ENCODE measurements around the gene ZEB2. TPM values are rescaled to one million over a fixed set of nuclear protein-coding genes. Genes with fewer than 3 reads are reported as not detected.

ZEB2 gene
- polyA plus RNA-seq, 1 donor from 2014 or later, result 2.2 TPM

DNA sequence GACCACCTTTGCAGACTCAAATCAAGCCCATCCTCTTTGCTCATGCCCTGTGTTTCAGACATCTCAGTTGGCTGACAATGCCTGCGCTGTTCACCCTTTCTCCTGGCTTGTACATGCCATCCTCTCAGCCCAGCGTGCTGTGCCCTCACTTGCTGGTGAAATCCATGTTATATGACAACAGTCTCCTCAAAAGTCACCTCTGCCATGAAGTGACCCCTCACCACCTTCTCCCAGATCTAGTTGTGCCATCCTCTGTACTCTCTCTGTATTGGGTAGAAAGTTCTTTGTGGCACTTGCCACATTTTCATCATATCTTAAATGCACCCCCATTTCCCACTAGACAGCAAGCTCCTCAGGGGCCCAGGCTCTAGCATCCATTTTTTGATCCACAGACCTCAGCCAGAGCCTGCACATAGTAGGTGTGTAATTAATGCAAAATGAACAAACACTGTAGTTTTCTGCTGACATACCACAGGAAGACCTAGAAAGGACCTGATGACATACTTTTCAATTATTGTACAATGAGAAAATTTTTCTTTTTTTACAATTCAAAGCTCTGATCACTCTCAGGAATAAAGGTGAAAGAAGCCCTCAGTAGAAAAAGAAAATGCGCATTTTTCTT is 22.8 kb downstream of the ZEB2 start:
- Histone ChIP-seq H3K27me3 (ENCODE audit: insufficient read depth, low read depth, low read length) (no peaks in the 10 kb centered on the region), H4K20me1 (ENCODE audit: insufficient read depth) (no peaks in the 10 kb centered on the region), H3K9ac (ENCODE audit: low read length) (no peak overlapping the region), H3K9me2 (ENCODE audit: insufficient read depth, low read length) (no peaks in the 10 kb centered on the region), H3K4me2 (ENCODE audit: low read length) (no peak overlapping the region), H3K79me2 (replicated peaks; ENCODE audit: insufficient read depth, low read length) (peaks cover 29% of the 10 kb centered on the region), H3F3A (ENCODE audit: insufficient read depth, low read length, poor library complexity, severe bottlenecking) (no peaks in the 10 kb centered on the region), H3K27ac (ENCODE audit: low read length) (no peak overlapping the region), H3K4me3 (ENCODE audit: low read length) (no peak overlapping the region), H3K36me3 (ENCODE audit: insufficient read depth, low read length) (no peaks in the 10 kb centered on the region), H2AFZ (ENCODE audit: low read depth, low read length) (no peak overlapping the region), H3K9me3 (ENCODE audit: low read length) (no peaks in the 10 kb centered on the region)
- no peak for TF ChIP-seq RAD21 (conservative IDR thresholded peaks at IDR 0.05)

DNA sequence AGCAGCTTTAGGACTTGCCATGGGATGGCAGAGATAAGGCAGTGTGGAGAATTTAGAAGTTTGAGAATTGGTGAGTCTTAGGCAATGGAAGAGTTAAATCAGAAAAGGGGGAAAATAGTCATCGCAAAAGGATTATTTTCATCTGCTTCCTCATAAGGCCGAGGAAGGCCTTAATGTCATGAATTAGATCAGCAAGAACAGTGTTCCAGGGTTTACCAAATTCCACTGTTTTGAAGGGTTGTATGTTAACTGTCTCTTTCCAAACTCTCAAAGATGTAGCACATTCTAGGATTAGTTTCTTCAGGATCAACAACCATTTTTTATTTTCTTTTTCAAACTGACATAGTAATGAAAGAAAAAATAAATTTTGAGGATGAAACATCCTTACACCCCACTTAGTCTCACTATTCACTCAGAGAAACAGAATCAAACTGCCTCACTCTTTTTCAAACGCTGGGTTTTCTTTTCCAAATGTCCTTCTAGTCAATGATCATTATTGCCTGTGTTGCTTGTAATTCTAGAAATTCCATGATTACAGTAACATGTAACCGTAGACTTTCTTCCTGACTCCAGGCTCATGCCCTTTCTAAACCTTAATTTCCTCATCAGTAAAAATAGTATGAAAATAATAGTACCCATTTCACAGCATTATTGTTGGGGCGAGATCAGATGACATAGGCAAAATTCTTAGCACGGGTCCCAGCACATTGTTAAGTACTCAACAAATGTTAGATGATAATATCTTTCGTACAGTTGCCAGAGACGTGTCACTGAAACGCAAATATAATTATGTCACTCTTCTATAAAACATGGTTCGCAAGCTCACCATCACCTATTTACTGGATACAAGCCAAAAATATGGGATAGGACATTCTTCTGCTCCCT is 23.6 kb downstream of the ZEB2 start:
- no peak overlapping the region for H3K27ac ChIP-seq (ENCODE audit: low read length)

DNA sequence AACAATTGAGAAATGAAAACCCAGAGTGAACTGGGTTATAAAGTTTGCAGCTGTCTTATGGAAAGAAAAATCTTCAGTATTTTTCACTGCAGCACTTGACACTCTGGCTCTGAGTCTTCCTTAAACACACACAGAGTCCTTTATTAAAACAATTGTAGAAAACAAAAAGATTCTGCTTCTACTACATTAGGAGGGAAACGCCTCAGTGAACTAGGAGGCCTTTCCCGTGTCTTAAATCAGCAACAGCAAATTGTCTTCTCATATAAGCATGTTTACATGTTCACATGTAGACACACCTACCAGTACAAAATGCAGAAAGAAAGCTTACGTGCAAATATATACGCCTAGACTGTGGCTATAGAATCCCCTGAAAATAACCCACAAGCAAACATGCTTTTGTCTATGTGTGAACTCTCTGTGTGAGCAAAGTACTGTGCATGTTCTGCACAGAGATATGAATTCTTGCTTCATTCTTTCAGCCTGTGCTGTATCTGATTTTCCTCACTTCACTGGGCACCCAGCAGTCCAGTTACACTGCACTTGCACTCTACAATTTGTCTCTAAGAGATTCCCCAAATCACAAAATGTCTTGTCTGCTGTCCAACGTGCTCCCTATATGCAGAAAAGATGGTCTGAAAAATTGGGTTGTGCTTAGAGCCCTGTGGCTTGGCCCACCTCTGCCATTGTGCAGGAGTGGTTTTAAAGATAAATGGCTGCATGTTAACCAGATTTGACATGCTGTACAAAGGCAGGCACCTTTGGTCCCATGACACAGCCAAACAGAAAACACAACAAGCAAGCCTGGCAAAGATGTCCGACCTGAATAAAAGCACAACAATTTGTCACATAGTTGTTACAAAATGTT is 24.5 kb downstream of the ZEB2 start:
- no peak overlapping the region for H3K4me3 ChIP-seq (ENCODE audit: low read length)
- no peaks in the 10 kb centered on the region for H4K20me1 ChIP-seq (ENCODE audit: insufficient read depth)
- H3K27ac ChIP-seq (ENCODE audit: low read length), result no peak overlapping the region
- TF ChIP-seq TAF1 (IDR thresholded peaks at IDR 0.05; ENCODE audit: low read depth) (no peak), SMC3 (conservative IDR thresholded peaks at IDR 0.05; ENCODE audit: poor library complexity) (no peak), RAD21 (conservative IDR thresholded peaks at IDR 0.05) (no peak), MXI1 (conservative IDR thresholded peaks at IDR 0.05; ENCODE audit: poor library complexity, severe bottlenecking) (no peak), POLR2AphosphoS5 (IDR thresholded peaks at IDR 0.05) (no peak), EP300 (conservative IDR thresholded peaks at IDR 0.05; ENCODE audit: poor library complexity, severe bottlenecking) (no peak), EZH2 (IDR thresholded peaks at IDR 0.05; ENCODE audit: borderline replicate concordance, insufficient read depth, low read length, poor library complexity, severe bottlenecking) (no peak)
- TF ChIP-seq, protein P1, sequence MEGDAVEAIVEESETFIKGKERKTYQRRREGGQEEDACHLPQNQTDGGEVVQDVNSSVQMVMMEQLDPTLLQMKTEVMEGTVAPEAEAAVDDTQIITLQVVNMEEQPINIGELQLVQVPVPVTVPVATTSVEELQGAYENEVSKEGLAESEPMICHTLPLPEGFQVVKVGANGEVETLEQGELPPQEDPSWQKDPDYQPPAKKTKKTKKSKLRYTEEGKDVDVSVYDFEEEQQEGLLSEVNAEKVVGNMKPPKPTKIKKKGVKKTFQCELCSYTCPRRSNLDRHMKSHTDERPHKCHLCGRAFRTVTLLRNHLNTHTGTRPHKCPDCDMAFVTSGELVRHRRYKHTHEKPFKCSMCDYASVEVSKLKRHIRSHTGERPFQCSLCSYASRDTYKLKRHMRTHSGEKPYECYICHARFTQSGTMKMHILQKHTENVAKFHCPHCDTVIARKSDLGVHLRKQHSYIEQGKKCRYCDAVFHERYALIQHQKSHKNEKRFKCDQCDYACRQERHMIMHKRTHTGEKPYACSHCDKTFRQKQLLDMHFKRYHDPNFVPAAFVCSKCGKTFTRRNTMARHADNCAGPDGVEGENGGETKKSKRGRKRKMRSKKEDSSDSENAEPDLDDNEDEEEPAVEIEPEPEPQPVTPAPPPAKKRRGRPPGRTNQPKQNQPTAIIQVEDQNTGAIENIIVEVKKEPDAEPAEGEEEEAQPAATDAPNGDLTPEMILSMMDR (IDR thresholded peaks at IDR 0.05; ENCODE audit: poor library complexity, severe bottlenecking), result no peak
- TF ChIP-seq, protein P2, sequence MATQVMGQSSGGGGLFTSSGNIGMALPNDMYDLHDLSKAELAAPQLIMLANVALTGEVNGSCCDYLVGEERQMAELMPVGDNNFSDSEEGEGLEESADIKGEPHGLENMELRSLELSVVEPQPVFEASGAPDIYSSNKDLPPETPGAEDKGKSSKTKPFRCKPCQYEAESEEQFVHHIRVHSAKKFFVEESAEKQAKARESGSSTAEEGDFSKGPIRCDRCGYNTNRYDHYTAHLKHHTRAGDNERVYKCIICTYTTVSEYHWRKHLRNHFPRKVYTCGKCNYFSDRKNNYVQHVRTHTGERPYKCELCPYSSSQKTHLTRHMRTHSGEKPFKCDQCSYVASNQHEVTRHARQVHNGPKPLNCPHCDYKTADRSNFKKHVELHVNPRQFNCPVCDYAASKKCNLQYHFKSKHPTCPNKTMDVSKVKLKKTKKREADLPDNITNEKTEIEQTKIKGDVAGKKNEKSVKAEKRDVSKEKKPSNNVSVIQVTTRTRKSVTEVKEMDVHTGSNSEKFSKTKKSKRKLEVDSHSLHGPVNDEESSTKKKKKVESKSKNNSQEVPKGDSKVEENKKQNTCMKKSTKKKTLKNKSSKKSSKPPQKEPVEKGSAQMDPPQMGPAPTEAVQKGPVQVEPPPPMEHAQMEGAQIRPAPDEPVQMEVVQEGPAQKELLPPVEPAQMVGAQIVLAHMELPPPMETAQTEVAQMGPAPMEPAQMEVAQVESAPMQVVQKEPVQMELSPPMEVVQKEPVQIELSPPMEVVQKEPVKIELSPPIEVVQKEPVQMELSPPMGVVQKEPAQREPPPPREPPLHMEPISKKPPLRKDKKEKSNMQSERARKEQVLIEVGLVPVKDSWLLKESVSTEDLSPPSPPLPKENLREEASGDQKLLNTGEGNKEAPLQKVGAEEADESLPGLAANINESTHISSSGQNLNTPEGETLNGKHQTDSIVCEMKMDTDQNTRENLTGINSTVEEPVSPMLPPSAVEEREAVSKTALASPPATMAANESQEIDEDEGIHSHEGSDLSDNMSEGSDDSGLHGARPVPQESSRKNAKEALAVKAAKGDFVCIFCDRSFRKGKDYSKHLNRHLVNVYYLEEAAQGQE (IDR thresholded peaks at IDR 0.05; ENCODE audit: borderline replicate concordance), result no peak
- no peak overlapping the region for H3K9ac ChIP-seq (ENCODE audit: low read length)
- H3K4me2 ChIP-seq (ENCODE audit: low read length), result no peak overlapping the region
- no peaks in the 10 kb centered on the region for H3K27me3 ChIP-seq (ENCODE audit: insufficient read depth, low read depth, low read length)
- H3K9me3 ChIP-seq (ENCODE audit: low read length), result no peaks in the 10 kb centered on the region
- H2AFZ ChIP-seq (ENCODE audit: low read depth, low read length), result no peak overlapping the region
- H3F3A ChIP-seq (ENCODE audit: insufficient read depth, low read length, poor library complexity, severe bottlenecking), result no peaks in the 10 kb centered on the region
- H3K79me2 ChIP-seq (replicated peaks; ENCODE audit: insufficient read depth, low read length), result peaks cover 30% of the 10 kb centered on the region
- H3K36me3 ChIP-seq (ENCODE audit: insufficient read depth, low read length), result no peaks in the 10 kb centered on the region
- H3K9me2 ChIP-seq (ENCODE audit: insufficient read depth, low read length), result no peaks in the 10 kb centered on the region

More for the DNA sequence above, 23.6 kb downstream of the ZEB2 start:
- Histone ChIP-seq H3K9me2 (ENCODE audit: insufficient read depth, low read length) (no peaks in the 10 kb centered on the region), H3K4me3 (ENCODE audit: low read length) (no peak overlapping the region), H3K9me3 (ENCODE audit: low read length) (no peaks in the 10 kb centered on the region), H2AFZ (ENCODE audit: low read depth, low read length) (no peak overlapping the region), H4K20me1 (ENCODE audit: insufficient read depth) (no peaks in the 10 kb centered on the region), H3K4me2 (ENCODE audit: low read length) (no peak overlapping the region), H3K79me2 (replicated peaks; ENCODE audit: insufficient read depth, low read length) (peaks cover 29% of the 10 kb centered on the region), H3F3A (ENCODE audit: insufficient read depth, low read length, poor library complexity, severe bottlenecking) (no peaks in the 10 kb centered on the region), H3K27me3 (ENCODE audit: insufficient read depth, low read depth, low read length) (no peaks in the 10 kb centered on the region), H3K36me3 (ENCODE audit: insufficient read depth, low read length) (no peaks in the 10 kb centered on the region), H3K9ac (ENCODE audit: low read length) (no peak overlapping the region)
- no peak for TF ChIP-seq MXI1 (conservative IDR thresholded peaks at IDR 0.05; ENCODE audit: poor library complexity, severe bottlenecking)
- no peak for TF ChIP-seq EZH2 (IDR thresholded peaks at IDR 0.05; ENCODE audit: borderline replicate concordance, insufficient read depth, low read length, poor library complexity, severe bottlenecking)
- no peak for TF ChIP-seq RAD21 (conservative IDR thresholded peaks at IDR 0.05)
- TF ChIP-seq POLR2AphosphoS5 (IDR thresholded peaks at IDR 0.05), result no peak
